Ovary (tissue), 9 donors: ENCODE results near the gene FMNL2. TPM values are rescaled to one million over a fixed set of nuclear protein-coding genes. Genes with fewer than 3 reads are reported as not detected.

Experiments used
- DNase-seq, 5 donors: peaks; one replicate each; pipeline ENCODE4 v3.0.0-alpha.2; 2019 to 2020
- H3K27ac ChIP-seq, 2 donors: fragments of 200-600 bp; one replicate each; pipeline versions ENCODE4 v1.5.1 to v1.8.0; 2019 to 2022
- H3K27me3 ChIP-seq: fragments of 200-600 bp; one replicate; pipeline ENCODE4 v1.8.0; 2022
- H3K36me3 ChIP-seq: fragments of 200-600 bp; sonication (generic); one replicate; pipeline ENCODE4 v1.5.1; 2019
- H3K4me1 ChIP-seq: one replicate; pipeline ENCODE4 v1.8.1; 2013; ENCODE audit warnings: mild to moderate bottlenecking, moderate library complexity; ENCODE audit not compliant: insufficient read depth
- H3K4me3 ChIP-seq: fragments of 200-600 bp; sonication (generic); one replicate; pipeline ENCODE4 v1.5.1; 2017
- H3K9me3 ChIP-seq, 2 donors: fragments of 200-600 bp in 1 of 2; sonication (generic) in 1 of 2; one replicate each; pipeline versions ENCODE4 v1.5.1 to v1.8.1; 2013 to 2019; ENCODE audit warnings: mild to moderate bottlenecking in 1 of 2, moderate library complexity in 1 of 2
- EP300 ChIP-seq: sonication (generic); formaldehyde crosslinking; IDR thresholded peaks from one replicate; pipeline ENCODE4 v1.6.1; 2017; ENCODE audit warnings: antibody characterized with exemption
- POLR2A ChIP-seq: fragments of 450-650 bp; IDR thresholded peaks from one replicate; pipeline ENCODE4 v1.6.1; 2017; ENCODE audit warnings: antibody characterized with exemption, mild to moderate bottlenecking, moderate library complexity
- WGBS, 3 donors: extraction: QIAGEN DNeasy Blood & Tissue Kit in 1 of 3; methylation state at CpG; one replicate each; pipeline versions ENCODE4 v1.1.5 to v1.1.7; 2013 to 2017; 5-methylcytosine and 5-hydroxymethylcytosine counted together
- intact Hi-C, 4 donors: fragments of 100-400 bp; cut with DNase I; formaldehyde crosslinking; loops; one replicate each; pipeline versions ENCODE4 v1.11.0 to v1.15.1; 2022 to 2023
- polyA plus RNA-seq, 2 donors: library from polyadenylated mRNA; stranded (reverse); fragments of 200-250 nt in 1 of 2; fragments of 350-450 nt in 1 of 2; fragmentation: Illumina TruSeq in 1 of 2; extraction: RNeasy Lipid Tissue Mini Kit (QIAGEN cat#74804) in 1 of 2; gene quantifications; one replicate each; pipeline ENCODE4 v1.2.3, GENCODE V29; 2013 to 2014
- total RNA-seq, 7 donors: library from RNA; depleted of rRNA in 2 of 7; stranded (reverse); fragments of >200 nt in 2 of 7; fragmentation: NEBNext Ultra II Directional in 3 of 7; extraction: Animal tissue kit (Norgen Biotek cat#: 25700) in 3 of 7; gene quantifications; one replicate each; pipeline versions ENCODE4 v1.1.0 to v1.2.4, GENCODE V29; 2016 to 2023
- TF ChIP-seq, protein P1 (sequence below), 3 donors: fragments of 450-650 bp in 2 of 3; fragments of 200-600 bp in 1 of 3; IDR thresholded peaks; one replicate each; pipeline versions ENCODE4 v1.5.1 to v1.8.0; 2016 to 2022; ENCODE audit warnings: antibody characterized with exemption in 3 of 3, mild to moderate bottlenecking in 1 of 3
- donor health status: DM: no; HTN: no; CAD: no; lungs with moderate emphysema.
- donor health status: DM: no; HTN: no; CAD: no.
- donor health status: Bipolar disorder and iron deficiency.
- donor health status: DM: yes; HTN: yes; CAD: no.
- donor health status: DM: no; HTN: no; CAD: no.
- donor health status: DM: yes; HTN: yes; CAD: no.

FMNL2 gene
- total and polyA plus RNA-seq, 9 donors, result 30.3 to 89.1 (median 51.3) TPM

DNA sequence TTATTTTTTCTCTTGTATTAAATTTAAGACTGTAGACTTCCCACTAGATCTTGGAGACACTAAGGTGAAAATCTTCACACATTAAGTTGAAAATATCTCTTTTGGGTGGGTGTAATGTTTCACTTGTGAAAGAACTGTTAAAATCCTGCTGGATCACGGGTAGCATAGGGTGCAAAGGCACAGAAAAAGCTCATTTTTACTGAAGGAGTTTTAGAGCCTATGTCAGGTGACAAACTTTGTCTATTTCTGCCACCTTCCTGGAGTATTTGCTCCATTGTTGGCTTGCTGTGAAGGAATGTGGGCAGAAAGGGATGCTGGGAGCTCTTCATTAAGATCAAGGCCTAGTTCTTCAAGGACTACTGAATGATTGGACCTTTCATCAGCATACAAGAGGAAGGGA, 119.4 kb downstream of the FMNL2 start:
- Histone ChIP-seq H3K36me3 (no peaks in the 10 kb centered on the region), H3K27me3 (no peaks in the 10 kb centered on the region), H3K4me1 (no peaks in the 10 kb centered on the region), H3K4me3 (no peak overlapping the region), H3K9me3 (no peaks in the 10 kb centered on the region), H3K27ac (peak overlapping the region in 1 of 2 donors; percentile 8)
- no peak for TF ChIP-seq POLR2A
- no peak for TF ChIP-seq EP300
- TF ChIP-seq, protein P1, sequence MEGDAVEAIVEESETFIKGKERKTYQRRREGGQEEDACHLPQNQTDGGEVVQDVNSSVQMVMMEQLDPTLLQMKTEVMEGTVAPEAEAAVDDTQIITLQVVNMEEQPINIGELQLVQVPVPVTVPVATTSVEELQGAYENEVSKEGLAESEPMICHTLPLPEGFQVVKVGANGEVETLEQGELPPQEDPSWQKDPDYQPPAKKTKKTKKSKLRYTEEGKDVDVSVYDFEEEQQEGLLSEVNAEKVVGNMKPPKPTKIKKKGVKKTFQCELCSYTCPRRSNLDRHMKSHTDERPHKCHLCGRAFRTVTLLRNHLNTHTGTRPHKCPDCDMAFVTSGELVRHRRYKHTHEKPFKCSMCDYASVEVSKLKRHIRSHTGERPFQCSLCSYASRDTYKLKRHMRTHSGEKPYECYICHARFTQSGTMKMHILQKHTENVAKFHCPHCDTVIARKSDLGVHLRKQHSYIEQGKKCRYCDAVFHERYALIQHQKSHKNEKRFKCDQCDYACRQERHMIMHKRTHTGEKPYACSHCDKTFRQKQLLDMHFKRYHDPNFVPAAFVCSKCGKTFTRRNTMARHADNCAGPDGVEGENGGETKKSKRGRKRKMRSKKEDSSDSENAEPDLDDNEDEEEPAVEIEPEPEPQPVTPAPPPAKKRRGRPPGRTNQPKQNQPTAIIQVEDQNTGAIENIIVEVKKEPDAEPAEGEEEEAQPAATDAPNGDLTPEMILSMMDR (IDR thresholded peaks at IDR 0.05), result no peak
- WGBS, 3 donors, result 95 to 97% (median 97%) methylated on average over 1 of the region's 1 CpG
- no peak for DNase-seq
- intact Hi-C loops, result no loop called here

GRCh38 chr2:152454960-152455359, 120.0 kb downstream of the FMNL2 start:
- no peak overlapping the region for H3K4me3 ChIP-seq
- no peaks in the 10 kb centered on the region for H3K27me3 ChIP-seq
- H3K9me3 ChIP-seq, result no peaks in the 10 kb centered on the region
- intact Hi-C loops, result no loop called here
- no peak overlapping the region for H3K27ac ChIP-seq
- TF ChIP-seq, protein P1 (IDR thresholded peaks at IDR 0.05), result no peak
- no peak for TF ChIP-seq POLR2A
- TF ChIP-seq EP300, result no peak
- no peaks in the 10 kb centered on the region for H3K4me1 ChIP-seq
- no peaks in the 10 kb centered on the region for H3K36me3 ChIP-seq
- DNase-seq, result no peak
- WGBS, 3 donors, result 27 to 41% (median 38%) methylated on average over 1 of the region's 1 CpG

DNA sequence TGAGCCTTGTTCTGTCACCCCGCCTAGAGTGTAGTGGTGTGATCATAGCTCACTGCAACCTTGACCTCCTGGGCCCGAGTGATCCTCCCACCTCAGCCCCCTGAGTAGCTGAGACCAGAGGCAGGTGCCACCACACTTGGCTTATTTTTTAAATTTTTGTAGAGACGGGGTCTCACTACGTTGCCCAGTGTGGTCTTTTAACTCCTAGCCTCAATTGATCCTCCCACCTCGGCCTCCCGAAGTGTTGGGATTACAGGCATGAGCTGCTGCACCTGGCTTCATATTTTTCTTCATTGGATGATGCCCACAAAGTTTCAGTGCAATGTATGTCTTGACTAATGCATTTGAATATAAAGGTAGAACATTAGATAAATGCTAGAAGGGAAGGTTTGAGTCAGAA, 120.8 kb downstream of the FMNL2 start:
- Histone ChIP-seq H3K9me3 (no peaks in the 10 kb centered on the region), H3K4me3 (no peak overlapping the region), H3K4me1 (no peaks in the 10 kb centered on the region), H3K27me3 (no peaks in the 10 kb centered on the region), H3K27ac (no peak overlapping the region), H3K36me3 (no peaks in the 10 kb centered on the region)
- TF ChIP-seq, protein P1 (IDR thresholded peaks at IDR 0.05), result no peak
- no peak for TF ChIP-seq POLR2A
- TF ChIP-seq EP300, result no peak
- 94 to 98% (median 96%) methylated on average over 6 of the region's 6 CpGs for WGBS, 3 donors
- intact Hi-C loops, result no loop called here
- DNase-seq, result no peak

DNA sequence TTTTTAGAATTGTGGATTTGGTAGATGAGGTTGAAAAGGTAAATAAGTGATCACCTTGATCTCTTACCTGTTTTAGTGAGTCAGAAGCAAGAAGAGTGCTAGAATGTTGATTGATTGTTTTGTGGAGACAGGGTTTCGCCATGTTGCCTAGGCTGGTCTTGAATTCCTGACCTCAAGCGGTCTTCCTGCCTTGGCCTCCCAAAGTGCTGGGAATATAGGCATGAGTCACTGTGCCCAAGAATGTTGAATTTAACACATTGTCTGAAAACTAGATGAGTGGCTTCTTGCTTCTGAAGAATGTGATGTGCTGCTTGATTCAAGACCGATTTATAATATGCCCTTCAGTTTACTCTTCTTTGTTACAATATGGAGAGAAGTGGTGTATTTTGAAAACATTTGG, 121.3 kb downstream of the FMNL2 start:
- Histone ChIP-seq H3K27me3 (no peaks in the 10 kb centered on the region), H3K9me3 (no peaks in the 10 kb centered on the region), H3K4me1 (no peaks in the 10 kb centered on the region), H3K36me3 (no peaks in the 10 kb centered on the region), H3K4me3 (no peak overlapping the region), H3K27ac (no peak overlapping the region)
- DNase-seq, result no peak
- 95 to 100% (median 99%) methylated on average over 3 of the region's 3 CpGs for WGBS, 3 donors
- intact Hi-C loops, result no loop called here
- TF ChIP-seq EP300, result no peak
- TF ChIP-seq, protein P1 (IDR thresholded peaks at IDR 0.05), result no peak
- no peak for TF ChIP-seq POLR2A
